H1 (cell line): Measurements from ENCODE around the gene DIS3. TPM values are rescaled to one million over a fixed set of nuclear protein-coding genes. Genes with fewer than 3 reads are reported as not detected.

Experiments used
- CTCF ChIA-PET: fragments of 300-600 bp; sonication (Branson Sonifier 250); formaldehyde crosslinking; loops from one replicate; lab custom pipeline; 2021; ENCODE audit not compliant: partially characterized antibody; lab: Charles Lee
- POLR2A ChIA-PET: fragments of 300-600 bp; sonication (Branson Sonifier 250); formaldehyde crosslinking; loops from one replicate; lab custom pipeline; 2021; ENCODE audit warnings: inconsistent platforms; ENCODE audit not compliant: partially characterized antibody; lab: Charles Lee
- DNase-seq, 2 experiments: peaks; one replicate each; pipeline versions ENCODE4 v3.0.0 to v3.0.0-alpha.2; 2010 to 2022; ENCODE audit warnings: low spot score in 2 of 2, low read depth in 1 of 2, mixed read lengths in 1 of 2
- FAIRE-seq: peaks from 2 replicates; lab custom pipeline; 2011; peaks lifted over from hg19 to GRCh38; lab: Jason Lieb, UNC
- H2AFZ ChIP-seq: 2 replicates; pipeline ENCODE4 v1.8.1; 2012; ENCODE audit warnings: low read length, inconsistent platforms
- H2AK5ac ChIP-seq: 2 replicates; pipeline ENCODE4 v1.6.1; 2013; ENCODE audit warnings: low read depth, low read length
- H2BK120ac ChIP-seq: replicated peaks from 2 replicates; pipeline ENCODE3; 2013; ENCODE audit warnings: low read depth, low read length, inconsistent platforms
- H2BK12ac ChIP-seq: 2 replicates; pipeline ENCODE4 v1.6.1; 2013; ENCODE audit warnings: low read depth, low read length
- H2BK15ac ChIP-seq: 2 replicates; pipeline ENCODE4 v1.6.1; 2013; ENCODE audit warnings: low read length
- H2BK20ac ChIP-seq: 2 replicates; pipeline ENCODE4 v1.6.1; 2013; ENCODE audit warnings: low read length
- H2BK5ac ChIP-seq: 2 replicates; pipeline ENCODE4 v1.6.1; 2013; ENCODE audit warnings: low read depth, low read length
- H3K14ac ChIP-seq: 2 replicates; pipeline ENCODE4 v1.6.1; 2013; ENCODE audit warnings: inconsistent platforms; ENCODE audit not compliant: insufficient read length
- H3K18ac ChIP-seq: 2 replicates; pipeline ENCODE4 v1.6.1; 2013; ENCODE audit warnings: low read length; ENCODE audit errors: extremely low read depth
- H3K23ac ChIP-seq: 2 replicates; pipeline ENCODE4 v1.6.1; 2013; ENCODE audit warnings: inconsistent platforms; ENCODE audit not compliant: insufficient read length
- H3K23me2 ChIP-seq: 2 replicates; pipeline ENCODE4 v1.6.1; 2013; ENCODE audit warnings: low read depth, low read length
- H3K27ac ChIP-seq: 2 replicates; pipeline ENCODE4 v1.6.1; 2011; ENCODE audit warnings: low read depth, low read length, inconsistent platforms
- H3K27me3 ChIP-seq, 4 experiments: replicated peaks in 1 of 4; 1 replicate in 1 of 4; 2 replicates in 3 of 4; pipeline versions ENCODE4 v1.6.1 to v1.8.1; 2011 to 2013; ENCODE audit warnings: low read length in 3 of 4, mild to moderate bottlenecking in 3 of 4, inconsistent platforms in 2 of 4, mixed read lengths in 2 of 4, moderate library complexity in 1 of 4; ENCODE audit not compliant: control insufficient read depth in 3 of 4, insufficient read depth in 3 of 4; ENCODE audit errors: extremely low read depth in 1 of 4
- H3K36me3 ChIP-seq, 4 experiments: 2 replicates each; pipeline versions ENCODE4 v1.6.1 to v1.8.1; 2011 to 2013; ENCODE audit warnings: mild to moderate bottlenecking in 4 of 4, low read length in 3 of 4, moderate library complexity in 2 of 4, control low read depth in 1 of 4, inconsistent platforms in 1 of 4; ENCODE audit not compliant: insufficient read depth in 4 of 4, control insufficient read depth in 2 of 4
- H3K4ac ChIP-seq: replicated peaks from 2 replicates; pipeline ENCODE3; 2013; ENCODE audit warnings: low read length, low read depth, mixed read lengths, inconsistent platforms; ENCODE audit not compliant: insufficient read length
- H3K4me1 ChIP-seq, 4 experiments: replicated peaks in 1 of 4; 1 replicate in 1 of 4; 2 replicates in 3 of 4; pipeline versions ENCODE4 v1.6.1 to v1.8.1; 2011 to 2013; ENCODE audit warnings: low read length in 3 of 4, inconsistent platforms in 2 of 4, mixed read lengths in 1 of 4; ENCODE audit not compliant: insufficient read depth in 4 of 4, control insufficient read depth in 3 of 4
- H3K4me2 ChIP-seq, 2 experiments: 2 replicates each; pipeline versions ENCODE4 v1.6.1 to v1.8.1; 2011 to 2013; ENCODE audit warnings: low read depth in 2 of 2, low read length in 2 of 2, control low read depth in 1 of 2, inconsistent platforms in 1 of 2, mild to moderate bottlenecking in 1 of 2; ENCODE audit not compliant: insufficient read depth in 1 of 2
- H3K4me3 ChIP-seq, 4 experiments: fragments of 200-600, 300-600 bp in 1 of 4; sonication (generic), shearing (Covaris generic), sonication (Bioruptor Twin) in 1 of 4; 2 replicates each; pipeline versions ENCODE4 v1.5.1 to v1.8.1; 2011 to 2016; ENCODE audit warnings: low read length in 4 of 4, low read depth in 3 of 4, control low read depth in 2 of 4, inconsistent platforms in 2 of 4, mild to moderate bottlenecking in 2 of 4, mixed read lengths in 1 of 4, moderate library complexity in 1 of 4; ENCODE audit not compliant: insufficient read depth in 2 of 4; ENCODE audit errors: extremely low read depth in 1 of 4
- H3K56ac ChIP-seq: replicated peaks from 2 replicates; pipeline ENCODE3; 2013; ENCODE audit warnings: low read depth, mild to moderate bottlenecking, mixed read lengths, low read length, inconsistent platforms; ENCODE audit not compliant: insufficient read length
- H3K79me1 ChIP-seq: 2 replicates; pipeline ENCODE4 v1.6.1; 2013; ENCODE audit warnings: low read depth, low read length, control low read depth
- H3K79me2 ChIP-seq, 2 experiments: 2 replicates each; pipeline versions ENCODE4 v1.6.1 to v1.8.1; 2012 to 2013; ENCODE audit warnings: low read length in 2 of 2, mild to moderate bottlenecking in 2 of 2, inconsistent platforms in 1 of 2; ENCODE audit not compliant: insufficient read depth in 2 of 2, control insufficient read depth in 1 of 2
- H3K9ac ChIP-seq, 4 experiments: replicated peaks in 1 of 4; 1 replicate in 1 of 4; 2 replicates in 3 of 4; pipeline versions ENCODE4 v1.6.1 to v1.8.1; 2011 to 2013; ENCODE audit warnings: low read depth in 3 of 4, low read length in 3 of 4, control low read depth in 2 of 4, mild to moderate bottlenecking in 2 of 4, moderate library complexity in 2 of 4, inconsistent platforms in 1 of 4; ENCODE audit errors: extremely low read depth in 1 of 4
- H3K9me3 ChIP-seq, 2 experiments: 2 replicates each; pipeline versions ENCODE4 v1.6.1 to v1.8.1; 2012 to 2013; ENCODE audit warnings: mild to moderate bottlenecking in 2 of 2, moderate library complexity in 2 of 2, control low read depth in 1 of 2, inconsistent platforms in 1 of 2, low read depth in 1 of 2, low read length in 1 of 2, mixed read lengths in 1 of 2; ENCODE audit not compliant: insufficient read depth in 2 of 2
- H4K20me1 ChIP-seq, 2 experiments: replicated peaks in 1 of 2; 2 replicates each; pipeline versions ENCODE3 to v1.8.1; 2011 to 2013; ENCODE audit warnings: inconsistent platforms in 2 of 2, low read length in 2 of 2, mild to moderate bottlenecking in 1 of 2; ENCODE audit not compliant: insufficient read depth in 2 of 2, control insufficient read depth in 1 of 2
- H4K5ac ChIP-seq: 2 replicates; pipeline ENCODE4 v1.6.1; 2013; ENCODE audit warnings: low read length, low read depth, mixed read lengths, inconsistent platforms; ENCODE audit not compliant: insufficient read length
- H4K8ac ChIP-seq: 2 replicates; pipeline ENCODE4 v1.8.0; 2013; ENCODE audit warnings: mild to moderate bottlenecking, moderate library complexity, low read length, inconsistent platforms; ENCODE audit not compliant: insufficient read depth; ENCODE audit errors: extremely low read depth
- H4K91ac ChIP-seq: replicated peaks from 2 replicates; pipeline ENCODE3; 2013; ENCODE audit warnings: low read length, mixed read lengths, inconsistent platforms; ENCODE audit not compliant: insufficient read length
- CEBPB ChIP-seq: IDR thresholded peaks from 2 replicates; pipeline ENCODE4 v1.6.1; 2012; ENCODE audit warnings: low read depth, low read length
- WGBS, 2 experiments: shearing (Covaris generic) in 1 of 2; methylation state at CpG; one replicate each; pipeline versions ENCODE4 v1.1.6 to v1.1.7; 2013 to 2015; ENCODE audit warnings: low lambda C conversion rate in 2 of 2, mixed read lengths in 2 of 2, inconsistent platforms in 1 of 2, low coverage in 1 of 2, missing lambda C conversion rate in 1 of 2; ENCODE audit not compliant: insufficient replicate concordance in 2 of 2, insufficient coverage in 1 of 2, insufficient read length in 1 of 2; ENCODE audit errors: extremely low coverage in 1 of 2, missing lambda C conversion rate in 1 of 2; 5-methylcytosine and 5-hydroxymethylcytosine counted together
- polyA plus RNA-seq, 7 experiments: library from polyadenylated mRNA; depleted of rRNA in 3 of 7; stranded (reverse) in 5 of 7; unstranded in 2 of 7; fragments of >200 nt in 5 of 7; fragments of 200-250 nt in 2 of 7; gene quantifications; 1 replicate in 5 of 7; 2 replicates in 1 of 7; 4 replicates in 1 of 7; pipeline versions ENCODE4 v1.2.1 to v1.2.3, GENCODE V29; 2011 to 2013; ENCODE audit warnings: missing spikeins in 2 of 7, mixed read lengths in 2 of 7
- total RNA-seq: library from RNA; stranded (reverse); fragmentation: NEBNext Ultra II Directional; extraction: Animal tissue kit (Norgen Biotek cat#: 25700); gene quantifications from 2 replicates; pipeline ENCODE4 v1.2.1, GENCODE V29; 2021

The DIS3 gene
- total and polyA plus RNA-seq, 2 of the 8 experiments (the other 6 are each of a cell fraction or from before 2014, with no cell fraction given), result 10.8 to 39.9 TPM

- FAIRE-seq, result no peak
Observed at GRCh38 chr13:72737033-72737432, 44.7 kb downstream of the DIS3 start.

More at GRCh38 chr13:72737033-72737432, 44.7 kb downstream of the DIS3 start:
- Histone ChIP-seq H3K79me2 (peaks cover 0 to 6% of the 10 kb centered on the region in 2 experiments; a peak in 1 of 4 replicates), H3K4me1 (no peaks in the 10 kb centered on the region), H4K5ac (no peak overlapping the region), H3K23me2 (no peaks in the 10 kb centered on the region), H3K4ac (no peak overlapping the region), H2BK5ac (no peak overlapping the region), H3K23ac (no peak overlapping the region), H3K79me1 (no peaks in the 10 kb centered on the region; the same call in 1 of the 2 replicates), H2BK20ac (no peak overlapping the region), H4K8ac (no peak overlapping the region), H3K36me3 (peaks cover 0 to 43% (median 20%) of the 10 kb centered on the region in 4 experiments; a peak in 6 of 8 replicates), H3K27me3 (no peaks in the 10 kb centered on the region), H3K9ac (no peak overlapping the region), H2AK5ac (no peak overlapping the region), H3K18ac (no peak overlapping the region), H3K56ac (no peak overlapping the region), H2BK15ac (no peak overlapping the region), H3K27ac (no peak overlapping the region), H2AFZ (no peak overlapping the region), H3K14ac (no peak overlapping the region), H2BK12ac (no peak overlapping the region), H2BK120ac (no peak overlapping the region), H3K9me3 (no peaks in the 10 kb centered on the region), H3K4me2 (no peak overlapping the region), H4K20me1 (peaks cover 0 to 2% of the 10 kb centered on the region in 2 experiments), H4K91ac (no peak overlapping the region), H3K4me3 (no peak overlapping the region)
- TF ChIP-seq CEBPB, result no peak
- POLR2A ChIA-PET, result no interaction called here
- CTCF ChIA-PET, result no interaction called here
- DNase-seq, result no peak
- 97% methylated on average over 3 of the region's 3 CpGs; no CpG with 5 or more reads in 1 of the 2 experiments for WGBS, 2 experiments
